Keratinocyte (primary cell): ENCODE data around the gene SUSD3. TPM values are rescaled to one million over a fixed set of nuclear protein-coding genes. Genes with fewer than 3 reads are reported as not detected.

Experiments used
- DNase-seq: peaks from one replicate; pipeline ENCODE4 v3.0.0-alpha.2; 2011; ENCODE audit warnings: low read depth, missing footprints, low spot score
- FAIRE-seq: peaks from 2 replicates; lab custom pipeline; 2011; peaks lifted over from hg19 to GRCh38; lab: Jason Lieb, UNC
- H2AFZ ChIP-seq: 2 replicates; pipeline ENCODE4 v1.6.0; 2012; ENCODE audit warnings: low read length, control low read depth, inconsistent platforms; ENCODE audit not compliant: control insufficient read depth
- H3K27ac ChIP-seq: 2 replicates; pipeline ENCODE4 v1.5.1; 2011; ENCODE audit warnings: low read length; ENCODE audit not compliant: control insufficient read depth, insufficient read depth
- H3K27me3 ChIP-seq: 3 replicates; pipeline ENCODE4 v1.6.0; 2011; ENCODE audit warnings: low read length; ENCODE audit not compliant: control insufficient read depth, insufficient read depth; ENCODE audit errors: extremely low read depth
- H3K36me3 ChIP-seq, 2 experiments: 2 replicates in 1 of 2; 3 replicates in 1 of 2; pipeline ENCODE4 v1.5.1; 2011; ENCODE audit warnings: low read length in 2 of 2, mild to moderate bottlenecking in 1 of 2; ENCODE audit not compliant: control insufficient read depth in 2 of 2, insufficient read depth in 2 of 2; ENCODE audit errors: extremely low read depth in 1 of 2
- H3K4me1 ChIP-seq: 3 replicates; pipeline ENCODE4 v1.5.1; 2011; ENCODE audit warnings: low read length; ENCODE audit not compliant: control insufficient read depth, insufficient read depth; ENCODE audit errors: extremely low read depth
- H3K4me2 ChIP-seq: 3 replicates; pipeline ENCODE4 v1.6.0; 2011; ENCODE audit warnings: low read depth, low read length; ENCODE audit not compliant: control insufficient read depth, insufficient read depth; ENCODE audit errors: extremely low read depth
- H3K4me3 ChIP-seq, 3 experiments: fragments of 200-600 bp in 1 of 3; sonication (generic) in 1 of 3; 2 replicates in 2 of 3; 3 replicates in 1 of 3; pipeline ENCODE4 v1.5.1; 2011 to 2016; ENCODE audit warnings: low read length in 3 of 3, mild to moderate bottlenecking in 3 of 3, control low read depth in 2 of 3, inconsistent platforms in 1 of 3, low read depth in 1 of 3, mixed read lengths in 1 of 3, mixed run types in 1 of 3, moderate library complexity in 1 of 3; ENCODE audit not compliant: control insufficient read depth in 2 of 3, insufficient read depth in 2 of 3; ENCODE audit errors: extremely low read depth in 1 of 3
- H3K79me2 ChIP-seq: 2 replicates; pipeline ENCODE4 v1.6.0; 2012; ENCODE audit warnings: low read length; ENCODE audit not compliant: control insufficient read depth, insufficient read depth
- H3K9ac ChIP-seq: 3 replicates; pipeline ENCODE4 v1.6.0; 2011; ENCODE audit warnings: low read length; ENCODE audit not compliant: control insufficient read depth, insufficient read depth; ENCODE audit errors: extremely low read depth
- H3K9me1 ChIP-seq: 3 replicates; pipeline ENCODE4 v1.6.0; 2011; ENCODE audit warnings: low read length; ENCODE audit not compliant: control insufficient read depth, insufficient read depth; ENCODE audit errors: extremely low read depth
- H3K9me3 ChIP-seq: 2 replicates; pipeline ENCODE4 v1.5.1; 2012; ENCODE audit warnings: low read depth, low read length; ENCODE audit not compliant: control insufficient read depth
- H4K20me1 ChIP-seq: 3 replicates; pipeline ENCODE4 v1.6.0; 2011; ENCODE audit warnings: low read length; ENCODE audit not compliant: control insufficient read depth, insufficient read depth; ENCODE audit errors: extremely low read depth
- EZH2 ChIP-seq: IDR thresholded peaks from one replicate; pipeline ENCODE4 v1.6.1; 2012; ENCODE audit warnings: inconsistent platforms, mild to moderate bottlenecking, low read length, moderate library complexity
- dilution Hi-C: fragments of 300-500 bp; cut with MboI; formaldehyde crosslinking; loops from one replicate; pipeline ENCODE4 v1.7.0; 2020; ENCODE audit warnings: low sequenced_read_pairs; ENCODE audit not compliant: extremely low pct_ligation_motif_present
- polyA plus RNA-seq, 5 experiments: library from polyadenylated mRNA; depleted of rRNA in 3 of 5; stranded (reverse) in 3 of 5; stranded (forward) in 1 of 5; unstranded in 1 of 5; fragments of >200 nt; gene quantifications; 1 replicate in 1 of 5; 2 replicates in 3 of 5; 3 replicates in 1 of 5; pipeline versions ENCODE4 v1.2.1 to v1.2.3, GENCODE V29; 2011 to 2012; ENCODE audit warnings: missing spikeins in 2 of 5, low read depth in 1 of 5, low replicate concordance in 1 of 5
- TF ChIP-seq, protein P1 (sequence below), 3 experiments: IDR thresholded peaks in 1 of 3; conservative IDR thresholded peaks in 1 of 3; optimal IDR thresholded peaks in 1 of 3; 2 replicates in 2 of 3; 3 replicates in 1 of 3; pipeline versions ENCODE3 to v1.5.1; 2011; ENCODE audit warnings: low read length in 3 of 3, mild to moderate bottlenecking in 3 of 3, moderate library complexity in 2 of 3, control low read depth in 1 of 3, inconsistent platforms in 1 of 3; ENCODE audit not compliant: insufficient read depth in 2 of 3; ENCODE audit errors: extremely low read depth in 1 of 3

SUSD3 gene
- polyA plus RNA-seq, 1 donor (not counting 4 experiments of a cell fraction or from before 2014, with no cell fraction given), result 0.20 TPM

DNA sequence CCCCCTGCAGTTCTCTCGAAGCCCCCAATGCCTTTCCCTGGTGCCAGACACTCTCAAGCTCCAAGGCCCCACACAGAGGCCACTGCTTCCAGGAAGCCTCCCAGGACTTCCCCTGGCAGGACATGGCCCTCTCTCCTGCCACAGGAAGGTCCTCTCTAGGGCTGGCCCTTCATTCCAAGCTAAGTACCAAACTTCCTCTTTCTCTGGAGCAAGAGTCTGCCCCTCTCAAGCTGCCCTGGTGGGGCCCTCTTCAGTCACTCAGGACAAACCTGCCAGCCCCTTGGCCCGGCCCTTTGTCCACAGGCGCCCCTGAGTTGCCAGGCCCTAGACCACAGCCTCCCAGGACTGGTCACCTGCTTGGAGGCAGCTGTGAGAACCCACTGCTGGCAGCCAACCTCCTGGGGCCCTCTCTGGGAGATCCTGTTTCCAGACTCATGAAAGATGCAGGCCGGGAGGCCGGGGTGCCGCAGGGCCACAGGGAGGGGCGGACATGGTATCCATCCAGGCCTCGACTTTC, 69.0 kb downstream of the SUSD3 start:
- no peak overlapping the region for H3K4me2 ChIP-seq
- no peak overlapping the region for H2AFZ ChIP-seq
- TF ChIP-seq, protein P1, sequence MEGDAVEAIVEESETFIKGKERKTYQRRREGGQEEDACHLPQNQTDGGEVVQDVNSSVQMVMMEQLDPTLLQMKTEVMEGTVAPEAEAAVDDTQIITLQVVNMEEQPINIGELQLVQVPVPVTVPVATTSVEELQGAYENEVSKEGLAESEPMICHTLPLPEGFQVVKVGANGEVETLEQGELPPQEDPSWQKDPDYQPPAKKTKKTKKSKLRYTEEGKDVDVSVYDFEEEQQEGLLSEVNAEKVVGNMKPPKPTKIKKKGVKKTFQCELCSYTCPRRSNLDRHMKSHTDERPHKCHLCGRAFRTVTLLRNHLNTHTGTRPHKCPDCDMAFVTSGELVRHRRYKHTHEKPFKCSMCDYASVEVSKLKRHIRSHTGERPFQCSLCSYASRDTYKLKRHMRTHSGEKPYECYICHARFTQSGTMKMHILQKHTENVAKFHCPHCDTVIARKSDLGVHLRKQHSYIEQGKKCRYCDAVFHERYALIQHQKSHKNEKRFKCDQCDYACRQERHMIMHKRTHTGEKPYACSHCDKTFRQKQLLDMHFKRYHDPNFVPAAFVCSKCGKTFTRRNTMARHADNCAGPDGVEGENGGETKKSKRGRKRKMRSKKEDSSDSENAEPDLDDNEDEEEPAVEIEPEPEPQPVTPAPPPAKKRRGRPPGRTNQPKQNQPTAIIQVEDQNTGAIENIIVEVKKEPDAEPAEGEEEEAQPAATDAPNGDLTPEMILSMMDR (optimal IDR thresholded peaks at IDR 0.05 in 1 of 3, IDR thresholded peaks at IDR 0.05 in 1 of 3, conservative IDR thresholded peaks at IDR 0.05 in 1 of 3; ENCODE audit: extremely low read depth in 1 of 3, insufficient read depth in 2 of 3, low read length in 3 of 3), result no peak
- no peak for TF ChIP-seq EZH2

DNA sequence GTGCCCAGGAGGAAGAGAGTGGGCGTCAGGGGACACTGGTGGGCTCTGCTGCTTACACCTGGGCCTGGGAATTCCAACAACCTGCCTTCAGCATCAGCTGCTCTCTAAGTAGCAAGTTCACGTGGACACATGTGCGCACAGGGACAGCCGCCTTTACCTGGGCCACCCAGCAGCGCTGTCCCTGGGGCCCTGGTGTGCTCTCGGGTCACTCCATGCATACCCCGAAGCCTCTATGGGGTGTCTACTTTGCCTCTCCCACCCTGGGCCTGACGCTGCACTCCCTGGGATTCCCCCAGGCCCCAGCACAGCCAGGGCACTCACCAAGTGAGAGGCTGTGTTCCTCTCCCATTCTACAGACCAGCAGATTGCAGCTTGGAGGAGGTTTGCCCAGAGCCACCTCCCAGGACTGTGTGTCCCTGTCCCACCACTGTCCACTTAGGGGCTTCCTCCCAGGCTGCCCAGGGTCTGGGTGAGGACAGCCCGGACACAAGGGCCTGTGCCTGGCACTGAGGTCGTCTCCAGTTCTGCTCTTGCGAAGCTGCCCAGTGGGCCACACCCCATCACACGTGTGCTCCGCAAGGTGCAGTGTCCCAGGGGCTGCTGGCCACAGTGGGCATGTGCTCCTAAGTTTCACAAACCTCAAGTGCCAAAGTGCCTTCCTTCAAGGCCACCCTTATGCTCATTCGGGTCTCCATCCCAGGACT, 69.7 kb downstream of the SUSD3 start:
- H4K20me1 ChIP-seq, result no peaks in the 10 kb centered on the region
- dilution Hi-C loops, result no loop called here

More for the DNA sequence above, 69.0 kb downstream of the SUSD3 start:
- dilution Hi-C loops, result no loop called here
- Histone ChIP-seq H3K27me3 (no peaks in the 10 kb centered on the region), H3K9me1 (no peaks in the 10 kb centered on the region), H3K79me2 (no peaks in the 10 kb centered on the region), H3K4me1 (peaks cover 2% of the 10 kb centered on the region), H3K9me3 (no peaks in the 10 kb centered on the region), H3K4me3 (no peak overlapping the region), H3K27ac (no peak overlapping the region), H3K36me3 (no peaks in the 10 kb centered on the region), H3K9ac (no peak overlapping the region), H4K20me1 (no peaks in the 10 kb centered on the region)
- FAIRE-seq, result no peak
- DNase-seq, result no peak

More for the DNA sequence above, 69.7 kb downstream of the SUSD3 start:
- Histone ChIP-seq H3K4me1 (peaks cover 9% of the 10 kb centered on the region), H3K9ac (no peak overlapping the region), H3K79me2 (no peaks in the 10 kb centered on the region), H3K9me1 (no peaks in the 10 kb centered on the region), H3K27me3 (peaks cover 5% of the 10 kb centered on the region), H3K36me3 (no peaks in the 10 kb centered on the region), H3K4me3 (no peak overlapping the region), H2AFZ (no peak overlapping the region), H3K4me2 (no peak overlapping the region), H3K27ac (no peak overlapping the region), H3K9me3 (no peaks in the 10 kb centered on the region)
- FAIRE-seq (no peak), DNase-seq (no peak)
- no peak for TF ChIP-seq EZH2
- TF ChIP-seq, protein P1 (optimal IDR thresholded peaks at IDR 0.05 in 1 of 3, IDR thresholded peaks at IDR 0.05 in 1 of 3, conservative IDR thresholded peaks at IDR 0.05 in 1 of 3; ENCODE audit: extremely low read depth in 1 of 3, insufficient read depth in 2 of 3, low read length in 3 of 3), result no peak
